ENCODE measurements around the gene MAP4K2. TPM values are rescaled to one million over a fixed set of nuclear protein-coding genes. Genes with fewer than 3 reads are reported as not detected.

Gene MAP4K2
- total RNA-seq, 1 donor: 10.8 TPM

- no peak overlapping the region for H3K4me3 ChIP-seq (ENCODE audit: low read depth, low read length)
- TF ChIP-seq CTCF (IDR thresholded peaks at IDR 0.05; ENCODE audit: insufficient read depth, low read depth, low read length): no peak
- DNase-seq (ENCODE audit: low read depth): no peak
Observed at GRCh38 chr11:64836448-64837072, 33.5 kb upstream of the MAP4K2 start.

- no peak overlapping the region for H3K4me3 ChIP-seq (ENCODE audit: low read depth, low read length)
- TF ChIP-seq CTCF (IDR thresholded peaks at IDR 0.05; ENCODE audit: insufficient read depth, low read depth, low read length): no peak
- no peak for DNase-seq (ENCODE audit: low read depth)
Observed at GRCh38 chr11:64835616-64836447, 32.8 kb upstream of the MAP4K2 start.

GRCh38 chr11:64834723-64835615 lies 32.0 kb upstream of the MAP4K2 start:
- no peak for DNase-seq (ENCODE audit: low read depth)
- no peak overlapping the region for H3K4me3 ChIP-seq (ENCODE audit: low read depth, low read length)
- no peak for TF ChIP-seq CTCF (IDR thresholded peaks at IDR 0.05; ENCODE audit: insufficient read depth, low read depth, low read length)

GRCh38 chr11:64834031-64834722 lies 31.2 kb upstream of the MAP4K2 start:
- DNase-seq (ENCODE audit: low read depth): no peak
- no peak for TF ChIP-seq CTCF (IDR thresholded peaks at IDR 0.05; ENCODE audit: insufficient read depth, low read depth, low read length)
- no peak overlapping the region for H3K4me3 ChIP-seq (ENCODE audit: low read depth, low read length)

GRCh38 chr11:64833509-64833908 lies 30.5 kb upstream of the MAP4K2 start:
- TF ChIP-seq CTCF (IDR thresholded peaks at IDR 0.05; ENCODE audit: insufficient read depth, low read depth, low read length): no peak
- no peak for DNase-seq (ENCODE audit: low read depth)
- H3K4me3 ChIP-seq (ENCODE audit: low read depth, low read length): no peak overlapping the region

GRCh38 chr11:64833198-64833502 lies 30.1 kb upstream of the MAP4K2 start:
- no peak for DNase-seq (ENCODE audit: low read depth)
- no peak overlapping the region for H3K4me3 ChIP-seq (ENCODE audit: low read depth, low read length)
- no peak for TF ChIP-seq CTCF (IDR thresholded peaks at IDR 0.05; ENCODE audit: insufficient read depth, low read depth, low read length)
